ENCODE measurements around the gene SMPX. TPM values are rescaled to one million over a fixed set of nuclear protein-coding genes. Genes with fewer than 3 reads are reported as not detected.

SMPX gene
- total and polyA plus RNA-seq, 2 of the 4 experiments (the other 2 are of a cell fraction), result not detected

- ATAC-seq (ENCODE audit: low read depth), result peak; percentile 57
- POLR2A ChIA-PET (ENCODE audit: unreplicated experiment), result no interaction called here
- H3K23ac ChIP-seq (ENCODE audit: low read depth, low read length), result no peak overlapping the region
Measured at GRCh38 chrX:21745756-21746155, 12.2 kb downstream of the SMPX start.

More at GRCh38 chrX:21745756-21746155, 12.2 kb downstream of the SMPX start:
- Histone ChIP-seq H3K79me1 (ENCODE audit: low read depth in 1 of 2, low read length in 2 of 2) (no peaks in the 10 kb centered on the region), H2AFZ (replicated peaks; ENCODE audit: low read length, poor library complexity) (no peak overlapping the region), H3K9ac (ENCODE audit: low read depth, low read length) (no peak overlapping the region), H3K14ac (replicated peaks; ENCODE audit: low read depth, low read length) (no peak overlapping the region), H3K27me3 (ENCODE audit: control insufficient read depth, insufficient read depth, low read length) (peaks cover 6% of the 10 kb centered on the region; the same call in 1 of the 2 replicates), H3K4me1 (ENCODE audit: control insufficient read depth, insufficient read depth, low read length) (no peaks in the 10 kb centered on the region), H3K27ac (ENCODE audit: insufficient read depth, low read length) (no peak overlapping the region), H3K36me3 (ENCODE audit: control insufficient read depth, insufficient read depth, low read length) (no peaks in the 10 kb centered on the region), H4K20me1 (ENCODE audit: insufficient read depth, low read length) (no peaks in the 10 kb centered on the region), H3K9me3 (ENCODE audit: control insufficient read depth, insufficient read depth, low read length) (no peaks in the 10 kb centered on the region), H3K18ac (ENCODE audit: low read depth, low read length) (no peak overlapping the region), H3K4ac (ENCODE audit: low read depth, low read length) (no peak overlapping the region), H2BK20ac (ENCODE audit: low read depth, low read length) (no peak overlapping the region), H2BK5ac (ENCODE audit: low read depth, low read length, poor library complexity, severe bottlenecking) (no peak overlapping the region), H3K9me1 (ENCODE audit: insufficient read depth, low read length) (no peaks in the 10 kb centered on the region), H4K8ac (ENCODE audit: low read depth in 2 of 2, low read length in 2 of 2) (no peak overlapping the region), H3K56ac (ENCODE audit: extremely low read depth, insufficient read depth, low read length) (no peak overlapping the region), H4K91ac (ENCODE audit: insufficient read depth, low read depth, low read length) (no peak overlapping the region), H3K4me3 (ENCODE audit: insufficient read depth, low read depth, low read length) (no peak overlapping the region), H4K5ac (ENCODE audit: low read depth, low read length) (no peak overlapping the region), H2AK5ac (ENCODE audit: low read depth, low read length) (no peak overlapping the region), H2BK15ac (ENCODE audit: low read depth, low read length) (no peak overlapping the region), H3K4me2 (ENCODE audit: low read depth, low read length) (no peak overlapping the region), H2AK9ac (replicated peaks; ENCODE audit: low read depth, low read length, poor library complexity) (no peak overlapping the region), H2BK120ac (ENCODE audit: low read depth, low read length) (no peak overlapping the region)
- BruUV-seq (replicated peaks), result no TSS peak
- in situ Hi-C loops (cut with MboI; ENCODE audit: low sequenced_read_pairs), result loop anchor here (25.0 kb wide), 1 partner anchor 1483 kb away; the partner anchor contains the start of gene RPS6KA3
- no CpG with 5 or more reads among the region's 4 CpGs for WGBS, 2 experiments (ENCODE audit: extremely low coverage in 2 of 2, insufficient read length in 1 of 2)
- dilution Hi-C loops (cut with HindIII; ENCODE audit: low sequenced_read_pairs, unreplicated experiment), result no loop called here
- peak; percentile 25 for DNase-seq
- TF ChIP-seq RAD21 (IDR thresholded peaks at IDR 0.05; ENCODE audit: low read length) (peak; percentile 48), SMC3 (IDR thresholded peaks at IDR 0.05; ENCODE audit: low read depth, low read length) (peak; percentile 52), BHLHE40 (IDR thresholded peaks at IDR 0.05; ENCODE audit: low read depth, low read length) (no peak), MXI1 (IDR thresholded peaks at IDR 0.05; ENCODE audit: borderline replicate concordance, low read depth, low read length) (no peak), CTCF (conservative IDR thresholded peaks at IDR 0.05; ENCODE audit: low read depth, low read length) (peak; percentile 49)
- CTCF ChIA-PET, result interaction anchor here (0.7 to 1.0 kb wide), 3 partner anchors 11 to 106 kb away, joined by 3 to 5 read pairs (median 3); no protein-coding TSS in a partner anchor
- intact Hi-C loops (cut with micrococcal nuclease), result loop anchor here (10.0 kb wide), 2 partner anchors 229 to 261 kb away; no protein-coding TSS in a partner anchor
